ENCODE data around the gene MTHFSD. TPM values are rescaled to one million over a fixed set of nuclear protein-coding genes. Genes with fewer than 3 reads are reported as not detected.

Gene MTHFSD
- total RNA-seq, 1 experiment from 2014 or later = 4.7 TPM

GRCh38 chr16:86565644-86566511, 10.8 kb upstream of the MTHFSD start:
- Mint-ChIP-seq H3K27me3 (ENCODE audit: low read depth) (peaks cover 80% of the 10 kb centered on the region), H3K4me1 (peaks cover 28 to 40% of the 10 kb centered on the region in 2 experiments), H3K4me3 (peak overlapping the region; percentile 23 to 73; a peak in 4 of 5 replicates), H3K27ac (no peak overlapping the region), H3K36me3 (ENCODE audit: insufficient read depth in 1 of 3, low read depth in 3 of 3) (no peaks in the 10 kb centered on the region), H3K9me3 (peaks cover 2 to 3% of the 10 kb centered on the region in 2 experiments; a peak in 2 of 5 replicates)
- Histone ChIP-seq H3K9me3 (ENCODE audit: control insufficient read depth, low read depth, low read length) (no peaks in the 10 kb centered on the region), H2AFZ (ENCODE audit: low read length) (no peak overlapping the region), H4K5ac (ENCODE audit: insufficient read length, low read depth, low read length) (no peak overlapping the region), H3K56ac (ENCODE audit: insufficient read length, low read depth, low read length) (no peak overlapping the region), H3K27me3 (ENCODE audit: insufficient read depth, low read length) (peaks cover 57% of the 10 kb centered on the region), H2BK12ac (ENCODE audit: insufficient read length, low read depth, low read length) (no peak overlapping the region), H3K18ac (ENCODE audit: insufficient read length, low read depth, low read length) (no peak overlapping the region), H3K4me1 (ENCODE audit: insufficient read depth, low read length) (peaks cover 3% of the 10 kb centered on the region; the same call in 1 of the 2 replicates), H3T11ph (ENCODE audit: low read length) (no peak overlapping the region), H4K8ac (replicated peaks; ENCODE audit: insufficient read length, low read depth, low read length) (no peak overlapping the region), H3K27ac (ENCODE audit: insufficient read length, low read depth, low read length) (no peak overlapping the region), H3K14ac (ENCODE audit: insufficient read depth, low read length) (no peak overlapping the region; the same call in 1 of the 2 replicates), H3K23ac (ENCODE audit: insufficient read length, low read depth, low read length) (no peak overlapping the region), H2BK15ac (ENCODE audit: low read depth, low read length) (no peak overlapping the region), H3K4ac (ENCODE audit: low read depth, low read length) (no peak overlapping the region), H3K79me1 (ENCODE audit: insufficient read depth, low read depth, low read length, poor library complexity, severe bottlenecking) (no peaks in the 10 kb centered on the region), H2BK20ac (ENCODE audit: low read depth, low read length, poor library complexity, severe bottlenecking) (no peak overlapping the region), H3K79me2 (ENCODE audit: insufficient read depth, low read length) (no peaks in the 10 kb centered on the region), H4K20me1 (ENCODE audit: control insufficient read depth, insufficient read depth, insufficient read length) (no peaks in the 10 kb centered on the region), H2BK5ac (ENCODE audit: insufficient read length, low read length) (no peak overlapping the region), H2BK120ac (ENCODE audit: low read depth, low read length, poor library complexity, severe bottlenecking) (no peak overlapping the region), H3K23me2 (ENCODE audit: insufficient read length, low read depth, low read length, poor library complexity, severe bottlenecking) (peaks cover 14% of the 10 kb centered on the region), H3K4me2 (ENCODE audit: insufficient read depth, insufficient read length, low read length) (peak overlapping the region; percentile 82), H3K9ac (ENCODE audit: extremely low read depth, insufficient read length, low read length) (no peak overlapping the region), H2AK5ac (ENCODE audit: insufficient read length, low read length) (no peak overlapping the region), H4K91ac (ENCODE audit: insufficient read length, low read depth, low read length) (no peak overlapping the region)
- no CpG with 5 or more reads among the region's 53 CpGs for WGBS (ENCODE audit: extremely low coverage, insufficient read length, low lambda C conversion rate)
- DNase-seq = peak; percentile 50
- TF ChIP-seq CTCF (conservative IDR thresholded peaks at IDR 0.05) = no peak
